ENCODE data around the gene CCP110. TPM values are rescaled to one million over a fixed set of nuclear protein-coding genes. Genes with fewer than 3 reads are reported as not detected.

CCP110 gene
- total RNA-seq, 1 experiment from 2014 or later, result 21.6 TPM

DNA sequence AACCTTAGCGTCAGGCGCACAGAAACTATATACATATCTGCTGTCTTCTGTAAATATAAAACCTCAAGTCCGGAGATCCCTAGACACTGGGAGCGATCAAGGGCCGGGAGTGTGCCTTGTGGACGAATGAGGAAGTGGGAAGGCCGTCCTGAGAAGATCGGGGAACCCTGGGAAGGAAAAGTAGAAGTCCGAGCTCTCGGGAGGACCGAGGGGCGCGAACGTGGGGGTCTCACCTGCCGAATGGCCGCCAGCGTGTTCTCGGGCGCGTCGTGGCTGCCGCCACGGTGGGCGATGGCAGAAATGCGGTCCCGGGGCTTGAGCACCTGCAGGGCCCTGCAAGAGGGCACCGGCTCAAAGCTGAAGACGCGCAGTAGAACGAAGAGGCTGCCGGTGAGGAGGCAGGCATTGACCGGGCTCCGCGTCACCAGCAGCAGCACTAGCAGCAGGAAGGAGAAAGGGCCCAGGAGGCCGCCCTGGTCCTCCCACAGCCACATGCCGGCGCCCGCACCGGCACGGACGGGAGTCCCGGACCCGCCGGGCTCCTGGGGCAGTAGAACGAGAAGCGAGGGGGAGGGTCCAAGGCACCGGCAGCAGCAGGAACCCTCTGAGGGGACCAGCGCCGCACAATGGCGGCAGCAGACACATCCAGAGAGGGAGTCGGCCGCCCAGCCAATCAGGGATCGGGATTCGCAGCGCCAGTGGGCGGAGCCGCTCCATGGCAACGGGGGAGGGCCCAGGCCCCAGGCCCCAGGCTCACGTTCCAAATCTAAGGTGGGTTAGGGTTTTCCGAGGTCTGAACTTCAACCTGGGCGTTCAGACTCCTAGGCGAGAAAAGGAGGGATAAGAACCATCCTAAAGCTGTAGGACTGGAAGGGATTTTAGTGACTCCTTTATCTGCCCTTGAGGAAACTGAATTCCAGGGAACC is 2.0 kb upstream of the CCP110 start, which contains the start of gene GDE1:
TSS of gene GDE1 (minus strand) at position 628 of the 926 bp plus-strand sequence. CDS start at position 494, 134 bp downstream.
- Histone ChIP-seq H3K27ac (ENCODE audit: insufficient read length, low read depth, low read length) (no peak within 1 kb of the TSS), H3K79me1 (ENCODE audit: insufficient read depth, low read depth, low read length, poor library complexity, severe bottlenecking) (no peaks in the 10 kb centered on the region), H3K9ac (ENCODE audit: extremely low read depth, insufficient read length, low read length) (peak within 1 kb of the TSS; percentile 85), H3K23ac (ENCODE audit: insufficient read length, low read depth, low read length) (no peak within 1 kb of the TSS), H2BK15ac (ENCODE audit: low read depth, low read length) (no peak within 1 kb of the TSS), H3K18ac (ENCODE audit: insufficient read length, low read depth, low read length) (peak within 1 kb of the TSS; percentile 20), H2BK120ac (ENCODE audit: low read depth, low read length, poor library complexity, severe bottlenecking) (no peak within 1 kb of the TSS), H2BK20ac (ENCODE audit: low read depth, low read length, poor library complexity, severe bottlenecking) (no peak within 1 kb of the TSS), H3K56ac (ENCODE audit: insufficient read length, low read depth, low read length) (no peak within 1 kb of the TSS), H3K4ac (ENCODE audit: low read depth, low read length) (no peak within 1 kb of the TSS), H3K14ac (ENCODE audit: insufficient read depth, low read length) (peak within 1 kb of the TSS; percentile 90; the same call in 1 of the 2 replicates), H3K4me2 (ENCODE audit: insufficient read depth, insufficient read length, low read length) (peak within 1 kb of the TSS; percentile 97), H2AK5ac (ENCODE audit: insufficient read length, low read length) (no peak within 1 kb of the TSS), H3T11ph (ENCODE audit: low read length) (no peak within 1 kb of the TSS), H3K9me3 (ENCODE audit: control insufficient read depth, low read depth, low read length) (no peaks in the 10 kb centered on the region), H2BK12ac (ENCODE audit: insufficient read length, low read depth, low read length) (no peak within 1 kb of the TSS), H4K91ac (ENCODE audit: insufficient read length, low read depth, low read length) (no peak within 1 kb of the TSS), H3K23me2 (ENCODE audit: insufficient read length, low read depth, low read length, poor library complexity, severe bottlenecking) (peaks cover 18% of the 10 kb centered on the region), H4K5ac (ENCODE audit: insufficient read length, low read depth, low read length) (no peak within 1 kb of the TSS), H4K20me1 (ENCODE audit: control insufficient read depth, insufficient read depth, insufficient read length) (no peaks in the 10 kb centered on the region), H3K79me2 (ENCODE audit: insufficient read depth, low read length) (peaks cover 7% of the 10 kb centered on the region; the same call in 1 of the 2 replicates), H3K27me3 (ENCODE audit: insufficient read depth, low read length) (no peaks in the 10 kb centered on the region), H3K4me1 (ENCODE audit: insufficient read depth, low read length) (0 out of 2 replicates have a peak, but pooled peaks cover 3% of the 10 kb centered on the region), H2BK5ac (ENCODE audit: insufficient read length, low read length) (no peak within 1 kb of the TSS), H2AFZ (ENCODE audit: low read length) (no peak within 1 kb of the TSS), H4K8ac (replicated peaks; ENCODE audit: insufficient read length, low read depth, low read length) (no peak within 1 kb of the TSS)
- H3K27ac Mint-ChIP-seq, result peak within 1 kb of the TSS; percentile 81 to 97 (median 92)
- peak within 1 kb of the TSS; percentile 87 to 92 for H3K4me3 Mint-ChIP-seq
- WGBS (ENCODE audit: extremely low coverage, insufficient read length, low lambda C conversion rate), result no CpG with 5 or more reads among the region's 62 CpGs
- H3K36me3 Mint-ChIP-seq (ENCODE audit: insufficient read depth in 1 of 3, low read depth in 3 of 3), result peaks cover 5 to 23% (median 11%) of the 10 kb centered on the region in 3 experiments; a peak in 5 of 7 replicates
- no peaks in the 10 kb centered on the region for H3K9me3 Mint-ChIP-seq
- peak; percentile 97 for DNase-seq
- peaks cover 42 to 46% of the 10 kb centered on the region in 2 experiments for H3K4me1 Mint-ChIP-seq
- no peaks in the 10 kb centered on the region for H3K27me3 Mint-ChIP-seq (ENCODE audit: low read depth)
- TF ChIP-seq, protein P1, sequence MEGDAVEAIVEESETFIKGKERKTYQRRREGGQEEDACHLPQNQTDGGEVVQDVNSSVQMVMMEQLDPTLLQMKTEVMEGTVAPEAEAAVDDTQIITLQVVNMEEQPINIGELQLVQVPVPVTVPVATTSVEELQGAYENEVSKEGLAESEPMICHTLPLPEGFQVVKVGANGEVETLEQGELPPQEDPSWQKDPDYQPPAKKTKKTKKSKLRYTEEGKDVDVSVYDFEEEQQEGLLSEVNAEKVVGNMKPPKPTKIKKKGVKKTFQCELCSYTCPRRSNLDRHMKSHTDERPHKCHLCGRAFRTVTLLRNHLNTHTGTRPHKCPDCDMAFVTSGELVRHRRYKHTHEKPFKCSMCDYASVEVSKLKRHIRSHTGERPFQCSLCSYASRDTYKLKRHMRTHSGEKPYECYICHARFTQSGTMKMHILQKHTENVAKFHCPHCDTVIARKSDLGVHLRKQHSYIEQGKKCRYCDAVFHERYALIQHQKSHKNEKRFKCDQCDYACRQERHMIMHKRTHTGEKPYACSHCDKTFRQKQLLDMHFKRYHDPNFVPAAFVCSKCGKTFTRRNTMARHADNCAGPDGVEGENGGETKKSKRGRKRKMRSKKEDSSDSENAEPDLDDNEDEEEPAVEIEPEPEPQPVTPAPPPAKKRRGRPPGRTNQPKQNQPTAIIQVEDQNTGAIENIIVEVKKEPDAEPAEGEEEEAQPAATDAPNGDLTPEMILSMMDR (conservative IDR thresholded peaks at IDR 0.05), result peak; percentile 34

All from H9 (cell line).